ENCODE data around the gene LEFTY1. TPM values are rescaled to one million over a fixed set of nuclear protein-coding genes. Genes with fewer than 3 reads are reported as not detected.

Gene LEFTY1
- total and polyA plus RNA-seq, 2 of the 13 experiments (the other 11 are each of a cell fraction or from before 2014, with no cell fraction given) = 0.29 to 0.79 TPM

GRCh38 chr1:225882694-225883615, 6.0 kb downstream of the LEFTY1 start (continued):
- TF ChIP-seq ZNF501 (CRISPR knock-in tag; IDR thresholded peaks at IDR 0.05) (0 out of 2 replicates have a peak, but pooled peaks have one; percentile 46), PHB2 (IDR thresholded peaks at IDR 0.05; ENCODE audit: partially characterized antibody) (no peak), ZBTB43 (CRISPR knock-in tag; conservative IDR thresholded peaks at IDR 0.05) (no peak), ATF7 (IDR thresholded peaks at IDR 0.05) (no peak), ATF7 (CRISPR knock-in tag; IDR thresholded peaks at IDR 0.05) (no peak), ZNF136 (CRISPR knock-in tag; IDR thresholded peaks at IDR 0.05; ENCODE audit: low read depth) (no peak), MAZ (IDR thresholded peaks at IDR 0.05; ENCODE audit: borderline replicate concordance, low read depth, low read length) (no peak), MAZ (CRISPR knock-in tag; IDR thresholded peaks at IDR 0.05; ENCODE audit: low read depth) (peak; percentile 32; the same call in 1 of the 2 replicates), TIGD3 (CRISPR knock-in tag; IDR thresholded peaks at IDR 0.05; ENCODE audit: borderline replicate concordance) (peak; percentile 39; the same call in 1 of the 2 replicates), ATF6 (CRISPR knock-in tag; conservative IDR thresholded peaks at IDR 0.05) (no peak), ATF5 (CRISPR knock-in tag; IDR thresholded peaks at IDR 0.05; ENCODE audit: low read depth) (no peak), PCBP2 (optimal IDR thresholded peaks at IDR 0.05; ENCODE audit: low read depth, low read length, poor library complexity, severe bottlenecking) (no peak), PRDM10 (CRISPR knock-in tag; IDR thresholded peaks at IDR 0.05; ENCODE audit: low read depth) (0 out of 2 replicates have a peak, but pooled peaks have one; percentile 37), PHF5A (CRISPR knock-in tag; IDR thresholded peaks at IDR 0.05; ENCODE audit: low read depth, unreplicated experiment) (no peak), THYN1 (CRISPR knock-in tag; IDR thresholded peaks at IDR 0.05; ENCODE audit: borderline replicate concordance, low read depth) (no peak), ZNF580 (CRISPR knock-in tag; IDR thresholded peaks at IDR 0.05; ENCODE audit: borderline replicate concordance, low read depth) (peak; percentile 7; the same call in 1 of the 2 replicates), ZNF432 (CRISPR knock-in tag; IDR thresholded peaks at IDR 0.05; ENCODE audit: borderline replicate concordance) (no peak), HMGA1 (CRISPR knock-in tag; conservative IDR thresholded peaks at IDR 0.05) (no peak)
